Large intestine (tissue), 3 donors: ENCODE results near the gene CELF5. TPM values are rescaled to one million over a fixed set of nuclear protein-coding genes. Genes with fewer than 3 reads are reported as not detected.
"Not testable (repeated sequence)": the region's sequence is repeated elsewhere in the genome, so short reads cannot be mapped to it uniquely, and the experiment has no call there.

ENCODE experiments used
- DNase-seq, 2 donors: peaks; one replicate each; pipeline versions ENCODE4 v3.0.0 to v3.0.0-alpha.2; 2013
- H3K27ac ChIP-seq: one replicate; pipeline ENCODE4 v1.5.1; 2013; ENCODE audit warnings: low read length
- H3K27me3 ChIP-seq: 2 replicates; pipeline ENCODE4 v1.6.1; 2013; ENCODE audit warnings: low read length; ENCODE audit not compliant: control insufficient read depth, insufficient read depth
- H3K36me3 ChIP-seq: 2 replicates; pipeline ENCODE4 v1.6.1; 2013; ENCODE audit warnings: low read length; ENCODE audit not compliant: control insufficient read depth, insufficient read depth
- H3K4me1 ChIP-seq: one replicate; pipeline ENCODE4 v1.6.1; 2013; ENCODE audit warnings: low read length; ENCODE audit not compliant: control insufficient read depth, insufficient read depth
- H3K4me3 ChIP-seq: one replicate; pipeline ENCODE4 v1.5.1; 2013; ENCODE audit warnings: low read length
- H3K9me3 ChIP-seq: one replicate; pipeline ENCODE4 v1.6.1; 2013; ENCODE audit warnings: mild to moderate bottlenecking, low read depth, low read length, moderate library complexity; ENCODE audit not compliant: control insufficient read depth
- WGBS: methylation state at CpG from one replicate; pipeline ENCODE4 v1.1.5; 2013; ENCODE audit warnings: low lambda C conversion rate; ENCODE audit not compliant: insufficient coverage; 5-methylcytosine and 5-hydroxymethylcytosine counted together
- polyA plus RNA-seq: library from polyadenylated mRNA; unstranded; fragments of 120-200 nt; gene quantifications from one replicate; pipeline ENCODE4 v1.2.1, GENCODE V29; 2013

Gene CELF5
- polyA plus RNA-seq, 1 donor, result 3.1 TPM

DNA sequence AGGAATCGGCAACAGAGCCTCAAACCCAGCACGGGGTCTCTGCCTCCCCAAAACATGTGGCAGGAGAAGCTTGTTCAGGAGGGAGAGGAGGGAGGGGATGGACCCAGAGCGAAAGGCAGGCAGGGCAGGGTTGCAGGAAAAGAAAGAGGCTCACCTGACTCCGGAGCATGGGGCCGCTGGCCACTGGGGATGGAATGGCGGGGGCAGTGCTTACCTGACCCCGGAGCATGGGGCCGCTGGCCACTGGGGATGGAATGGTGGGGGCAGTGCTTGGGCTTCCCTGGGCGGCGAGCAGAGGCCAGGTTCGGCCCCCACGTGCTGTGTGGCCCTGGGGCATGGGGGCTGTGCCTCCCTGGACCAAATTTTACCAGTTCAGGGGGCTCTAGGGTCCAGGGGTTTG lies 13.3 kb upstream of the CELF5 start:
- peaks cover 22% of the 10 kb centered on the region for H3K36me3 ChIP-seq
- no CpG with 5 or more reads among the region's 12 CpGs for WGBS
- no peaks in the 10 kb centered on the region for H3K4me1 ChIP-seq
- no peaks in the 10 kb centered on the region for H3K9me3 ChIP-seq
- no peaks in the 10 kb centered on the region for H3K27me3 ChIP-seq
- no peak overlapping the region for H3K27ac ChIP-seq
- no peak overlapping the region for H3K4me3 ChIP-seq
- no peak for DNase-seq

DNA sequence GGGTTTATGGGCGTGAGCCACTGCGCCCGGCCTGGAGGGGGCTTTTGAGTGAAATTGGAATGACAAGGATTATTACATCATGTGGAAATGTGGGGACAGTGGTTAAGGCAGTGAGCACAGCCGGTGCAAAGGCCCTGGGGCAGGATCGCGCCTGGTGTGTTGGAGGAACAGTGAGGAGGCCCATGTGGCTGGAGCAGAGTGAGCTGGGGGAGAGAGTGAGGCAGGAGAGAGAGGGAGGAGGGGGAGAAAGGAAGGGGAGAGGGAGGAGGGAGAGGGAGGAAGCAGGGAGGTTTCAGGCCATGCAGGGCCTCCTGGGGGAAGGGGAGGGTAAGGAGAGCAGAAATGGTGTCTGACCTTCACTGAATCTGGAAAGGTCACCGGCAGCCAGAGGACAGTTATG lies 11.3 kb upstream of the CELF5 start:
- DNase-seq, result no peak
- H3K4me1 ChIP-seq, result no peaks in the 10 kb centered on the region
- 95% methylated on average over 4 of the region's 7 CpGs for WGBS

DNA sequence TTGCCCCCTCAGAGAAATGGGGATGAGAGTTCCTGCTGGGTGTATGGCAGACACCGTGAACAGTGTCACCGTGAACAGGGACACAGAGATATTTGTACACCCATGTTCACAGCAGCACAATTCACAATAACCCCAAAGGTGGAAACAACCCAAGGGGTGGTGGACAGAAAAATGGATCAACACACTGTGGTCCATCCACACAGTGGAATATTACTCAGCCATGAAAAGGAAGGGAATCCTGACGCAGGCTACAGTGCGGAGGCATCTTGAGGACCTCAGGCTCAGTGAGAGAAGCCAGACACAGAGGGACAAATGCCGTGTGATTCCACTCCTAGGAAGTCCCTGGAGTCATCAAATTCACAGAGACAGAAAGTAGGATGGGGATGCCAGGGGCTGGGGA lies 7.6 kb upstream of the CELF5 start:
- no peak overlapping the region for H3K4me3 ChIP-seq
- H3K4me1 ChIP-seq, result no peaks in the 10 kb centered on the region
- no CpG with 5 or more reads among the region's 5 CpGs for WGBS
- no peak overlapping the region for H3K27ac ChIP-seq
- DNase-seq, result no peak
- no peaks in the 10 kb centered on the region for H3K27me3 ChIP-seq
- H3K9me3 ChIP-seq, result no peaks in the 10 kb centered on the region
- no peaks in the 10 kb centered on the region for H3K36me3 ChIP-seq

More for the DNA sequence above, 11.3 kb upstream of the CELF5 start:
- no peak overlapping the region for H3K27ac ChIP-seq
- H3K36me3 ChIP-seq, result peaks cover 6% of the 10 kb centered on the region
- H3K4me3 ChIP-seq, result no peak overlapping the region
- no peaks in the 10 kb centered on the region for H3K9me3 ChIP-seq
- H3K27me3 ChIP-seq, result no peaks in the 10 kb centered on the region

DNA sequence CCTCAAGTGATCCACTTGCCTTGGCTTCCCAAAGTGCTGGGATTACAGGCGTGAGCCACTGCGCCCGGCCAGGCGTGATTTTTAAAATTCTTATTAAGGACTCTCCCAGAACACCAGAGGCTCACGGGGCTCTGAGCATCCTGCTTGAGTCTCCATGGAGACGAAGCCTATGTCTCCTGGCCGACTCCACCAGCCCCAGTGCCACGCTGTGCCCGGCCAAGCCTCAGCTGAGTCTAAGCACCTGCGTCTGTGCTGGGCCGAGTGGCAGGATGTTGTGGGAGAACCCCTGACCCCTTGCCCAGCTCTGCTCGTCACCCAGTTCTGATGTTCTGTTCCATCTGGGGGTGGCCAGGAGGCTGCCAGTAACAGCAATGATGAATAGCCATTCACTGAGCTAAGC lies 3.9 kb upstream of the CELF5 start:
- Histone ChIP-seq H3K4me1 (no peaks in the 10 kb centered on the region), H3K9me3 (no peaks in the 10 kb centered on the region), H3K4me3 (no peak overlapping the region), H3K27me3 (peaks cover 16% of the 10 kb centered on the region), H3K36me3 (no peaks in the 10 kb centered on the region), H3K27ac (no peak overlapping the region)
- DNase-seq, result no peak
- no CpG with 5 or more reads among the region's 12 CpGs for WGBS

DNA sequence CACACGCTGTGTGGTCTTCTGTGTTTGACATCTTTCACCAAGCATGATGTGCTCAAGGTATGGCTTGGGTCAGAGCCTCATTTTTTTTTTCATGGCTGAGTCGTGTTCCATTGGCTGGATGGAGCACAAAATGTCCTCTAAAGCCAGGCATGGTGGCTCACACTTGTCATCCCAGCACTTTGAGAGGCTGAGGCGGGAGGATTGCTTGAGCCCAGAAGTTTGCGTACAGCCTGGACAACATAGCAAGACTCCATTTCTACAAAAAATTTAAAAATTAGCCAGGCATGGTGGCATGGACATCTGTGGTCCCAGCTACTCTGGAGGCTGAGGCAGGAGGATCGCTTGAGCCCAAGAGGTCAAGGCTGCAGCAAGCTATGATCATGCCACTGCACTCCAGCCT lies 2.9 kb upstream of the CELF5 start:
- 100% methylated on average over 1 of the region's 5 CpGs for WGBS
- H3K9me3 ChIP-seq, H3K36me3 ChIP-seq, H3K27ac ChIP-seq, H3K4me1 ChIP-seq, DNase-seq, H3K4me3 ChIP-seq: not testable (repeated sequence)
- peaks cover 26% of the 10 kb centered on the region for H3K27me3 ChIP-seq

DNA sequence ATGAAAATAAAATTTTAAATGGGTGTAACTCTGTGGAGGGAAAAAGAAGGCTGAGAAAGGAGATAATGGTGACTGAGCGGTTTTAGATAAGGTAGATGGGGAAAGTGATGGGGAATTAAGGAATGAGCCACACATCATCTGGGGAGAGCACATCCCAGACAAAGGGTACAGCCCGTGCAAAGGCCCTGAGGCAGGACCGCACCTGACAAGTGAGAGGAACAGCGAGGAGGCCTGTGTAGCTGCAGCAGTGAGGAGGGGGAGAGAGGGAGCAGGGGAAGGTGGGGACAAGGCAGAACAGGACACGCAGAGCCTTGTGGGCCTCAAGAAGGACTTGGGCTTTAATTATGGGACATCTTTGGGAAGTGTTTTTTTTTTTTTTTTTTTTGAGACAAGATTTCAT lies 1.8 kb upstream of the CELF5 start:
- H3K4me1 ChIP-seq, result no peaks in the 10 kb centered on the region
- WGBS, result 100% methylated on average over 1 of the region's 5 CpGs
- no peak overlapping the region for H3K4me3 ChIP-seq
- no peak overlapping the region for H3K27ac ChIP-seq
- H3K9me3 ChIP-seq, result no peaks in the 10 kb centered on the region
- no peak for DNase-seq
- peaks cover 38% of the 10 kb centered on the region for H3K27me3 ChIP-seq
- no peaks in the 10 kb centered on the region for H3K36me3 ChIP-seq

DNA sequence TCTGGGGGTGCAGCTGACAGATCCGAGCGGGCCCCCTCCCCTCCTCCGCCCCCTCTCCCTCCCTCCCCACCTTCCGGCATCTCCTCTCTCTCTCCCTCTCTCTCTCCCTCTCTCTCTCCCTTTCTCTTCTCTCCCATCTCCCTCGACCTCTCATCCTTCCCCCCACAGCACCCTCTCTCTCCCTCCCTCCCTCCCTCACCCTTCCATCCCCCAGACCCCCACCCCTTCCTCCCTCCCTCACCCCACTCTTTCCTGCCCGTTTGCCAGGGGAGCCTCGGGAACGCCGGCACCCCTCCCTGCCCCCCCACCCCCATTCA lies 666 bp downstream of the CELF5 start:
- Histone ChIP-seq H3K4me3 (no peak overlapping the region), H3K9me3 (no peaks in the 10 kb centered on the region), H3K36me3 (no peaks in the 10 kb centered on the region), H3K27me3 (peaks cover 59% of the 10 kb centered on the region), H3K4me1 (no peaks in the 10 kb centered on the region), H3K27ac (no peak overlapping the region)
- no CpG with 5 or more reads among the region's 9 CpGs for WGBS
- DNase-seq, result no peak

DNA sequence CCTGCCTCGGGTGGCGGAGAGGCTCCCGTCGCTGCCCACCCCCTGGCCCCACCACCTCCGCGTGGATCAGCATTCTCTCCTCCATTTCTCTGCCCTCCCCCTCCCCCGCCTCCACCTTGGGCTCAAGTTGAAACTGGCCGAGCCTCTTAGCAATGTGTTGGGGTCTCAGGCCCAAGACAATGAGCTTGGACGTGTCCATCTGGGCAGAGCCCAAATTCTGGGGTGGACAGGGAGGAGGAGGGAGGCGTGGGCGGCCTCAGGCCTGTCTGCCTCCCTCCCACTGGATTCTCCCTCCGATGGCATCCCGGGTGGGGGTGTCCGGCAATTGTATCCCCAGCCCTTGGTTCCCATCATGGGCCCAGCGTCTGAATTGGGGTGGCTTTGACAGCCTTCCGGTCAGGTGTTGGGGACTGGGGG lies 1.2 kb downstream of the CELF5 start:
- no peak overlapping the region for H3K27ac ChIP-seq
- H3K4me3 ChIP-seq, result no peak overlapping the region
- no peaks in the 10 kb centered on the region for H3K4me1 ChIP-seq
- H3K9me3 ChIP-seq, result no peaks in the 10 kb centered on the region
- no CpG with 5 or more reads among the region's 16 CpGs for WGBS
- peaks cover 65% of the 10 kb centered on the region for H3K27me3 ChIP-seq
- DNase-seq, result no peak
- H3K36me3 ChIP-seq, result no peaks in the 10 kb centered on the region

DNA sequence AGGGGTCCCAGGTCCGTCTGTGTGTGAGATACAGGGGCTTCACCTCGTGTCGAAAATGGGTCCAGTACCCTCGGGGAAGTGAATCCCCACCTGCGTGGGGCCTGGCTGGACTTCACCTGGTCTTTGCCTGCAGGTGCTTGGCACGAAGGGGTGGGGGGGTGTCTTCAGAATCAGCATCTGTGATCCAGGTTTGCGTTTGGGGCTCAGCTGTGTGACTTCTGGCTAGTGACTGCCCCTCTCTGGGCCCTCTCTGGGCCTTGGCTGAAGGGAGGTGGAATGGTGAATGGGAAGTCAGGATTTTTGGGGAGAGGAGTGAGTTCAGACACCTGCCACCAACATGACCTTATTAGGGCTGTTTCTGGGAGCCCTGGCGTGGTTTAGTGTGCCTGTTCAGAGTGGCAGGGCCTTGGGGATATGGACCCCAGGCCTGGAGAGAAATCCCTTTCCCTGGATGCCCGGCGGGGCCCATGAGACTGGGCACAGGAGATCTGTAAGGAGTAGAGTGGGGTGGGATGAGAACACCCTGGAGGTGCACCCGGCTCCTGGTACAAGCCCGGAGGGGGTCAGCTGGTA lies 2.7 kb downstream of the CELF5 start:
- no peak overlapping the region for H3K27ac ChIP-seq
- DNase-seq, result no peak
- H3K9me3 ChIP-seq, result no peaks in the 10 kb centered on the region
- peaks cover 70% of the 10 kb centered on the region for H3K27me3 ChIP-seq
- WGBS, result no CpG with 5 or more reads among the region's 12 CpGs
- no peak overlapping the region for H3K4me3 ChIP-seq
- H3K36me3 ChIP-seq, result no peaks in the 10 kb centered on the region
- H3K4me1 ChIP-seq, result no peaks in the 10 kb centered on the region

DNA sequence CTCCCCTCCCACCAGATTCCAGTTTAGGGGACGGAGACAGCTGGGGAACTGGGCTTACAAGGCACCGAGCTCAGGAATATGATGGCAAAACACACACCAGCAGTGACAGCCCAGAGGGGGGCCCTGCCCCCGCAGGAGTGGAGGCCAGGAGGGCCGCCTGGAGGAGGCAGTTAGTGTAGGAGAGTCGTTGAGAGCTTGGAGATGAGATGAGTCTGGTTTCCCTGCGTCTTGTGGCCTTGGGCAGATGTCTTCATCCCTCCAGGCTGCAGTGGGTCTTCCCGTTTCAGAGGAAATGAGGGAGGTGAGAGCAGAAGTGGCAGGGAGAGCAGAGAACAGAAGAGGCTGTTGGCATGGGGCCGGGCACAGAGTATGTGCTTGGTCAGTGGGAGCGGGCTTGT lies 4.9 kb downstream of the CELF5 start:
- no peaks in the 10 kb centered on the region for H3K4me1 ChIP-seq
- no peak overlapping the region for H3K27ac ChIP-seq
- H3K27me3 ChIP-seq, result peaks cover 58% of the 10 kb centered on the region
- no peak overlapping the region for H3K4me3 ChIP-seq
- H3K36me3 ChIP-seq, result no peaks in the 10 kb centered on the region
- WGBS, result no CpG with 5 or more reads among the region's 9 CpGs
- no peak for DNase-seq
- no peaks in the 10 kb centered on the region for H3K9me3 ChIP-seq

DNA sequence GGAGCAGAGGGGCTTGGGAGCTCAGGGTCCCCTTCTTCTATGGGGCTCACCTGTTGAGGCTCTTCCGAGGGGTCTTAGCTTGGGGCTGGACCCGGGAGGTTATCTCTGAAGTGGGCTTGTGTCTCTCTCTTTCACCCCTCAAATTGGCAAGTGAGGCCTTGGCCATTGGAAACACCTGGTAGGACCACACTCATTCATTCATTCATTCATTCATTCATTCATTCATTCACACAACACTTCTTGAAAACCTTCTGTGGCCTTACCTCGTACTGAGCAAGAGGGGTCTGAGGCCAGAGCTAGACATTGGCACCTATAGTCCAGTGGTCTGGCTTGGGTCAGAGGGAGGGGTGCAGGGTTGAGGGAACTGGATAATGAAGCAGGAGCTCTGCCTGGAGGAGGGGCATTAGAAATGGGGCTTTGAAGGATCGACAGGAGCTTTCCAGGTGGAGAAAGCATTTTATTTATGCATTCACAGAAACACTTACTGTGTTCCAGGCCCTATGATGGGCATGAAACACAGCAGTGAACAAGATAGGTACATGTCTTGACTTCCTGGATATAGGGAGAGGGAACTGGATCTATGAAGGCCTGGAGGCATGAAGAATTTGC lies 5.5 kb downstream of the CELF5 start:
- no peaks in the 10 kb centered on the region for H3K9me3 ChIP-seq
- WGBS, result no CpG with 5 or more reads among the region's 4 CpGs
- DNase-seq, result no peak
- H3K27ac ChIP-seq, result no peak overlapping the region
- peaks cover 56% of the 10 kb centered on the region for H3K27me3 ChIP-seq
- H3K4me3 ChIP-seq, result no peak overlapping the region
- H3K36me3 ChIP-seq, result no peaks in the 10 kb centered on the region
- no peaks in the 10 kb centered on the region for H3K4me1 ChIP-seq
